HG03469 (cell line): ENCODE data around the gene NLRC5.

Experiments used
- ATAC-seq: cut with Tn5 transposase; IDR thresholded peaks from one replicate; pipeline ENCODE4 v1.9.1; 2021; ENCODE audit warnings: mild to moderate bottlenecking, moderate library complexity, moderate number of reproducible peaks; ENCODE audit not compliant: unreplicated experiment

Gene NLRC5

DNA sequence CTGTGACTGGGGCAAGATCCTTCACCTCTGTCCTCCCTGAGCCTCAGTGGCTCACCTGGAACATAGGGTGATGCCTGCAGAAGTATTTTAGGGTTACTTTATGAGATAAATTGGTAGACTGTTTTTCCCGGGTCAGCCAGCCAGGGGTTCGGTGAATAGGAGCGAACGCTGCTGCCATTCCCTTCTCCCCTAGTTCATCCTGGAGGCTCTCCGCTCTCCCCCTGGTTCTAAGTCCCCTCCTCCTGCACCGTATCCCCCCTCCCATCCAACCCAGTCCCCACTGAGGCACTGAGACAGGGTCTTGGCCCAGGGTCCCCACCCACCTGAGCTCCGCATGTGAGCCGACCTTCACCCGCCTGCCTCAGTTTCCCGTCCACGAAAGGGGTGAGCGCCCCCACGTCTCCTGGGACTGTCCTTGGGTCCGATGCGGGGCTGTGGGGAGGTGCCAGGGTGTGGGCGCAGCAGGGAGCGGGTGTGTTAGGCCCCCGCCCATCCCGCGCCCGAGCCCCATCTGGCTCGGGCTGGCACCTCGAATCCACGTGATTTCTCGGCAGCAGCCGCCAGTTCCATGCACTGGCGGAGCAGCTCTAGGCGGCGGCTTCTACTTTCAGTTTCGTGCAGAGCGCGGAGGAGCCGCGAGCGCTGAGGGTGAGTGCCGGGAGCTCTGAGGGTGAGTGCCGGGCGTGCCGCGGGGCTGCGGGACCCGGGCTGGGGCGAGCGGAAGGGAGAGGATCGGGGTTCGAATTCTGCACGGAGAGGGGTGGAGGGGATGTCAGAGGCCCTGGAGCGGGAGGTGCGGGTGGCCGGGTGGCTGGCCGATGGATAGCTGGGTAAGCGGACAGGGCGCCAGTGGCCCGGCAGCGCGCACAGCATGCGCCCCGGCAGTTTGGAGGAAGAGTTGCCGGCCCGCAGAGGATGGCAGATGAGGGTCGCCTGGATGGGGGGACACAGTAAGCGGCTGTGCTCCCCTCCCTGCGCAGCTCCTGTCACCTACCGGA lies at the start of gene NLRC5:
Gene NLRC5 (plus strand): TSS at position 610 of the 998 bp plus-strand sequence. CDS start 31,156 bp downstream, outside the sequence.
- ATAC-seq: peak; percentile 60

GRCh38 chr16:56939801-56940200 lies 49.6 kb upstream of the NLRC5 start:
- no peak for ATAC-seq

GRCh38 chr16:56941092-56941491 lies 48.3 kb upstream of the NLRC5 start:
- ATAC-seq: no peak

- ATAC-seq: no peak
Measured at GRCh38 chr16:56941856-56942331, 47.5 kb upstream of the NLRC5 start.

DNA sequence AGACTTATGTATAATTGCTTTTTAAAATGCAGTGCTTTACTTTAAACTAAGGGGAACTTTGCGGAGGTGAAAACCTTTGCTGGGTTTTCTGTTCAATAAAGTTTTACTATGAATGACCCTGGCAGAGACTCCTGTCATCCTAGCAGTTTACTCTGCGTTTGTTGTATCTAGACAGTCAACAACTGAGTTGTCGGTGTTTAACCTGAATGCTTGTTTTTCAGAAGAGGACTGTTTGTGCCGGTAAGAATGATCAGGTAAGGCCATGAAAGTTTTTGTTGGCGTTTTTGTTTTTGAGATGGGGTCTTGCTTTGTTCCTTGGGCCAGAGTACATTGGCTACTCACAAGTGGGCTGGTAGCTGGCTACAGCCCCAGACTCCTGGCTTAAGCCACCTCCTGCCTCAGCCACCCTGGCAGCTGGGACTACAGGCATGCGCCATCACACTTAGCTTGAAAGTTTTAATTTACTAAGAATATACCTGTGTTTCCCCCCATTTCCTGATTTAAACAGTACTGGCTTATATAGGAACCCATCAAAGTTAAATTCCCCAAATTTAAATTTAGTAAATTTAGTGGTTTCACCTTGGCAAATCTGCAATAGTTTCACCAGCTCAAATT lies 45.5 kb upstream of the NLRC5 start:
- ATAC-seq: no peak

GRCh38 chr16:56944954-56945839 lies 44.2 kb upstream of the NLRC5 start:
- ATAC-seq: no peak

GRCh38 chr16:56945847-56946527 lies 43.4 kb upstream of the NLRC5 start:
- no peak for ATAC-seq

- ATAC-seq: no peak
Measured at GRCh38 chr16:56946767-56947603, 42.4 kb upstream of the NLRC5 start.

DNA sequence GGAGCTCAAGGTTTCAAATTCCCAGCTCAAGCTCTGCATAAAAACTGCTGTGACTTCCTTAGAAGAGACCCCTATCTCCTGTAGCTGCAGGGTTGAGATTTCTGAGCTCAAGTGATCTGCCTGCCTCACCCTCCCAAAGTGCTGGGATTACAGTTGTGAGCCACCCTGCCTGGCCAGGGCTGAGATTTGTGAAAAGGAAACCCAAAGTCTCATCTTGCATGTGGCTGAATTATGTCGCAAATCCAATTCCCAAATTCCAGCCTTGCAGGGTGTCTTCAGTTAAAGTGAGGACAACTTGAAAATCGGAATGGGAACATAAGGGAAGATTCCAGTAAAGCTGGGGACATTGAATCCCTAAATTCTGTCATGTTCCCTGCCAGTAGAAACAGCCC lies 41.8 kb upstream of the NLRC5 start:
- ATAC-seq: no peak

DNA sequence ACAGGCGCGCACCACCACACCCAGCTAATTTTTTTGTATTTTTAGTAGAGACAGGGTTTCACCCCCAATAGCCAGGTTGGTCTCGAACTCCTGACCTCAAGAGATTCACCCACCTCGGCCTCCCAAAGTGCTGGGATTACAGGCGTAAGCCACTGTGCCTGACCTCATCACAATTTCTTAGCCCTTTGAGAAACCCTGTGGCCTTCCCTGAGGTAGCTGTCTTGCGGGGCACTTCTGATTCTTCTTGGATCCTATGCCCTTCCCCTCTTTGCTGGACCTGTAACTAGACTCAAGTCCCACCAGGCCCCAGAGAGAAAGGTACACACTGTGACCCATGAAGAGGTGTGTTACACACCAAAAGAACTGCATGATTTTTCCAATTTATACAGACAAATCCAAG lies 41.1 kb upstream of the NLRC5 start:
- ATAC-seq: no peak

DNA sequence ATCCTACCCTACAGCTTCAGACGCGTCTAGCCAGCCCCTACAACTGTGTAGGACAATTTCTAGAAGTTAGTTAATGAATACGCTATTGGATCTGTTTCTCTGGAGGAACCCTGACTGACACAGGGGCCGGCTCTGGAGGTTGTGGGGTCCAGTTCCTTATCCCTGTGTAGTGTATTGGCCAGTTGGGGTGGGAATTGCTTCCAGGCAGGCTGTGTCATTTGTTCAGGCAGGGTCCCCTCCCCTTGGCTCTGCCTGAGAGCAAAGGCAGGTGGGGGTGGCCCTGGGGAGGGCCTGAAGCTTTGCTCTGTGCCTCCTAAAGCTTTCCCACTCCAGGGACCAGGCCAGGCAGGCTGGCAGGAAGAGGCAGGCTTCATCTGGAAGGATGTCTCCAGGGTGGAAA lies 39.3 kb upstream of the NLRC5 start:
- no peak for ATAC-seq

GRCh38 chr16:56950455-56950854 lies 38.9 kb upstream of the NLRC5 start:
- no peak for ATAC-seq

DNA sequence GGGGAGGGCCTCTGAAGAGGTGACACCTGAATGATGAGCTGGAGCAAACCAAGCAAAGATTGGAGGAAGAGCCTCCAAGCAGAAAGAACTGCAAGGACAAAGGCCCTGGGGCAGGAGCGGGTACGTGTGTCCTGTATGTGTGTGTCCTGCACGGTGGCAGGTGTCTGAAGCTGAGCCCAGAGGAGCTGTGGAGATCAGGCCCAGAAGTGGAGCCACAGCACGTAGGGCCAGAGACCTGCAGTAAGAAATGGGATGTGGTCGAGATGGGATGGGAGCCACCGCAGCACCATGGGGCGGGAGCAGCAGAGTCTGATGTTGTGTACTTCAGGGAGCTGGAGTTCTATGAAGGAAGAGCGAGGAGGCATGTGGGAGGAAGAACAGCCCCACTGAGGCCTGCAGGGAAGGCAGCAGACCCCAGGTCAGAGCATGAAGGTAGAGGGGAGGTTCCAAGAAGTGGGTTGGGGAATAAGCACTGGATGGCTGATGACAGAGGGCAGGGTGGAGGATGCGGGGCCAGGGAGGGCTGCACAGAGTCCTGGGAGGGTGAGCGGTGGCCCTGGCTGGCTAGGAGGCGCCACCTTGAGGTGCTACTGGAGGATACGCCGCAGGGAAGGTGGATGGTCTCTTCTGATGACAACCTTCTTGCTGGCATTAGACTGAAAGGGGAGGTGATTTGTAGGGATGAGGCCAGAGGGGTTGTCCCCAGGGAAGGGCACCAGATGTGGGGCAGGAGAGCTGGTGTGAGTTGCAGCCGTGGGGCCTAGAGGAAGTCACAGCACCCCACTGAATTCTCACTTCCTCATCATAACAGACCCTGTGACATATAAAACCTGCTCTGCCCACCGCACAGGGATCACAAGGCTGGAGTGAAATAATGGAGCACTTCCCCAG lies 38.2 kb upstream of the NLRC5 start:
- ATAC-seq: peak; percentile 49

GRCh38 chr16:56953006-56953405 lies 36.4 kb upstream of the NLRC5 start:
- ATAC-seq: no peak

GRCh38 chr16:56956076-56956475 lies 33.3 kb upstream of the NLRC5 start:
- no peak for ATAC-seq

DNA sequence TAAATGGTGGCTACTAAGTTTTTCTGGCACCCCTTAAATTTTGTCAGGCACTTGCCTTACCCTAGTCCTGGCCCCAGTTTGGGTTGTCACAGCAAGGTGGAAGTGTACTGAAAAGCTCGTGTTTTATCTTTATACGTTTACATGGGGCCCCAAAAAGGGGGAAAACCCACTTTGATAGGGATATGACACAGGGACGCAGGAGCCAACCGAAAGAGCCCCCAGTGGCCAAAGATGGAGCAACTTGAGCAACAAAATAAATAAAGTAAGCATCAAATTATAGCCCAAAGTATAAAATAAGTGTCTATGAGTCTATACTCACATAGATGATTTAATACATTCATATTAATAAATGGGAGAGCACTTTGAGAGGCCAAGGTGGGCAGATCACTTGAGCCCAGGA lies 32.6 kb upstream of the NLRC5 start:
- ATAC-seq: no peak

GRCh38 chr16:56960681-56961281 lies 28.6 kb upstream of the NLRC5 start:
- no peak for ATAC-seq

GRCh38 chr16:56961386-56961785 lies 28.0 kb upstream of the NLRC5 start:
- ATAC-seq: no peak
